OCI-LY7 (cell line): Measurements from ENCODE around the gene TMEM119. TPM values are rescaled to one million over a fixed set of nuclear protein-coding genes. Genes with fewer than 3 reads are reported as not detected.

Experiments used
- BruUV-seq: library from RNA; stranded (reverse); fragments of 400-500 nt; replicated peaks from 2 replicates; lab custom pipeline; 2021; lab: Mats Ljungman, UMichigan
- CTCF ChIA-PET: fragments of 300-600 bp; sonication (Branson Sonifier 250); formaldehyde crosslinking; loops from one replicate; lab custom pipeline; 2022; ENCODE audit warnings: antibody characterized with exemption; ENCODE audit not compliant: unreplicated experiment; lab: Charles Lee
- POLR2A ChIA-PET: fragments of 300-600 bp; sonication (Branson Sonifier 250); formaldehyde crosslinking; loops from one replicate; lab custom pipeline; 2022; ENCODE audit warnings: antibody characterized with exemption; lab: Charles Lee
- DNase-seq: peaks from one replicate; pipeline ENCODE4 v3.0.0-alpha.2; 2015; ENCODE audit warnings: low spot score
- H2AFZ ChIP-seq: fragments of 200-600 bp; sonication (generic), shearing (Covaris generic); 2 replicates; pipeline ENCODE4 v1.6.1; 2014; ENCODE audit warnings: mild to moderate bottlenecking, antibody characterized with exemption, low read length, moderate library complexity
- H3K27ac ChIP-seq: fragments of 200-600 bp; sonication (generic); 2 replicates; pipeline ENCODE4 v1.5.1; 2014; ENCODE audit warnings: mixed run types, low read depth, mild to moderate bottlenecking, moderate library complexity, low read length, inconsistent platforms; ENCODE audit not compliant: poor library complexity, severe bottlenecking
- H3K36me3 ChIP-seq: fragments of 200-600 bp; sonication (generic); 2 replicates; pipeline ENCODE4 v1.6.1; 2014; ENCODE audit warnings: mild to moderate bottlenecking, antibody characterized with exemption, low read length, moderate library complexity, mixed read lengths; ENCODE audit not compliant: insufficient read depth
- H3K4me1 ChIP-seq: fragments of 200-600 bp; sonication (generic); 2 replicates; pipeline ENCODE4 v1.5.1; 2014; ENCODE audit warnings: mild to moderate bottlenecking, low read length; ENCODE audit not compliant: insufficient read depth, poor library complexity, severe bottlenecking
- H3K4me2 ChIP-seq: fragments of 200-600 bp; sonication (generic); 2 replicates; pipeline ENCODE4 v1.6.1; 2014; ENCODE audit warnings: mild to moderate bottlenecking, low read length
- H3K4me3 ChIP-seq: fragments of 200-600 bp; sonication (generic); 2 replicates; pipeline ENCODE4 v1.5.1; 2014; ENCODE audit warnings: mild to moderate bottlenecking, low read depth, low read length; ENCODE audit not compliant: poor library complexity, severe bottlenecking
- H3K79me2 ChIP-seq: fragments of 200-600 bp; sonication (generic); 2 replicates; pipeline ENCODE4 v1.6.1; 2016; ENCODE audit warnings: low read depth, mild to moderate bottlenecking, low read length, moderate library complexity, mixed read lengths; ENCODE audit not compliant: insufficient read depth
- H3K9me2 ChIP-seq: fragments of 200-600 bp; sonication (generic); 2 replicates; pipeline ENCODE4 v1.6.1; 2016; ENCODE audit warnings: mild to moderate bottlenecking, low read length, mixed read lengths; ENCODE audit not compliant: insufficient read depth
- H3K9me3 ChIP-seq: fragments of 200-600 bp; sonication (generic); 2 replicates; pipeline ENCODE4 v1.6.1; 2014; ENCODE audit warnings: mild to moderate bottlenecking, mixed run types, low read length, mixed read lengths
- H4K20me1 ChIP-seq: fragments of 200-600 bp; sonication (generic); 2 replicates; pipeline ENCODE4 v1.6.1; 2014; ENCODE audit warnings: mild to moderate bottlenecking, antibody characterized with exemption, low read length, moderate library complexity, mixed read lengths; ENCODE audit not compliant: insufficient read depth
- CTCF ChIP-seq: fragments of 200-600 bp; sonication (generic); conservative IDR thresholded peaks from 2 replicates; pipeline ENCODE4 v1.5.1; 2014; ENCODE audit warnings: mild to moderate bottlenecking, antibody characterized with exemption, low read length, moderate library complexity, mixed read lengths
- EZH2phosphoT487 ChIP-seq: fragments of 200-600 bp; sonication (generic); IDR thresholded peaks from 2 replicates; pipeline ENCODE4 v1.6.1; 2018; ENCODE audit warnings: low read depth, borderline replicate concordance, mild to moderate bottlenecking, mixed run types, antibody characterized with exemption, low read length, moderate library complexity, mixed read lengths
- intact Hi-C: fragments of 100-400 bp; cut with micrococcal nuclease; formaldehyde crosslinking; loops from one replicate; pipeline ENCODE4 v1.10.0; 2022; ENCODE audit not compliant: unreplicated experiment
- total RNA-seq, 2 experiments: library from RNA; depleted of rRNA in 1 of 2; stranded (reverse); fragments of >200 nt in 1 of 2; shearing (Covaris generic) in 1 of 2; gene quantifications; 2 replicates each; pipeline ENCODE4 v1.2.3, GENCODE V29; 2014 to 2022

TMEM119 gene
- total RNA-seq, 2 experiments from 2014 or later = not detected

GRCh38 chr12:108607981-108608600 is 10.2 kb upstream of the TMEM119 start:
- Histone ChIP-seq H3K79me2 (no peaks in the 10 kb centered on the region), H3K27ac (no peak overlapping the region), H2AFZ (no peak overlapping the region), H3K9me2 (no peaks in the 10 kb centered on the region), H3K4me1 (peaks cover 4% of the 10 kb centered on the region), H3K36me3 (no peaks in the 10 kb centered on the region), H3K4me3 (no peak overlapping the region), H3K4me2 (no peak overlapping the region), H3K9me3 (no peaks in the 10 kb centered on the region), H4K20me1 (no peaks in the 10 kb centered on the region)
- intact Hi-C loops = no loop called here
- POLR2A ChIA-PET = interaction anchor here (0.6 to 1.0 kb wide), 2 partner anchors 52 to 100 kb away, joined by 3 read pairs; no protein-coding TSS in a partner anchor
- DNase-seq = no peak
- TF ChIP-seq CTCF (no peak), EZH2phosphoT487 (no peak)
- CTCF ChIA-PET = no interaction called here
- BruUV-seq = no TSS peak

GRCh38 chr12:108606492-108606891 is 8.6 kb upstream of the TMEM119 start:
- no peaks in the 10 kb centered on the region for H3K36me3 ChIP-seq
- H3K9me2 ChIP-seq = no peaks in the 10 kb centered on the region
- ChIA-PET CTCF (no interaction called here), POLR2A (no interaction called here)
- no peak for DNase-seq
- no peaks in the 10 kb centered on the region for H3K4me1 ChIP-seq
- H3K9me3 ChIP-seq = no peaks in the 10 kb centered on the region
- no peak overlapping the region for H2AFZ ChIP-seq
- H3K79me2 ChIP-seq = no peaks in the 10 kb centered on the region
- intact Hi-C loops = no loop called here
- BruUV-seq = no TSS peak
- H3K27ac ChIP-seq = no peak overlapping the region
- no peak for TF ChIP-seq CTCF
- TF ChIP-seq EZH2phosphoT487 = no peak
- no peaks in the 10 kb centered on the region for H4K20me1 ChIP-seq
- no peak overlapping the region for H3K4me3 ChIP-seq
- H3K4me2 ChIP-seq = no peak overlapping the region

- Histone ChIP-seq H3K79me2 (no peaks in the 10 kb centered on the region), H2AFZ (no peak overlapping the region), H3K27ac (no peak overlapping the region), H4K20me1 (no peaks in the 10 kb centered on the region), H3K36me3 (no peaks in the 10 kb centered on the region), H3K9me3 (no peaks in the 10 kb centered on the region), H3K9me2 (no peaks in the 10 kb centered on the region), H3K4me2 (no peak overlapping the region), H3K4me3 (no peak overlapping the region), H3K4me1 (no peaks in the 10 kb centered on the region)
- TF ChIP-seq CTCF (no peak), EZH2phosphoT487 (no peak)
- POLR2A ChIA-PET = no interaction called here
- CTCF ChIA-PET = no interaction called here
- no TSS peak for BruUV-seq
- no peak for DNase-seq
- intact Hi-C loops = no loop called here
Observed at GRCh38 chr12:108605690-108606406, 8.0 kb upstream of the TMEM119 start.
